GM19023 (cell line): Measurements from ENCODE around the gene NFKB1.

Experiments used
- ATAC-seq: cut with Tn5 transposase; IDR thresholded peaks from one replicate; pipeline ENCODE4 v1.9.1; 2021; ENCODE audit warnings: mild to moderate bottlenecking, moderate library complexity; ENCODE audit not compliant: unreplicated experiment

NFKB1 gene

DNA sequence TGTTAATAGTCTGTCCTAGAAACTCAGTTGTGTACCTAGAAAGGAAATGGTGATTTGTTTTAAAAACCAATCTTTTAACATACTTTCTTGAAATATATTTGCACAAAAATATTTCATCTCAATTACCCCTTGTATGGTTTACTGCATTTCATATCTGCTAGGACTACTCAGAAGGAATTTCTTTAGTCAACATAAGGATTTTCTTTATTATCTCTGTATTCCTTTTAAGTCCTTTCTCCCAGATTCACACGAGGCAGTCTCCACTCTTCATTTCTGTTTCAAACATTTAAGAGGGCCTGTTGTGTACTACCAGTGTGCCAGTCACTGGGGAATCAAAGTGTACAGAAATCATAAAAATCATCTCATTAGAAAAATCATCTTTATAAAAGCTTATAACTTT lies 28.8 kb downstream of the NFKB1 start:
- no peak for ATAC-seq

DNA sequence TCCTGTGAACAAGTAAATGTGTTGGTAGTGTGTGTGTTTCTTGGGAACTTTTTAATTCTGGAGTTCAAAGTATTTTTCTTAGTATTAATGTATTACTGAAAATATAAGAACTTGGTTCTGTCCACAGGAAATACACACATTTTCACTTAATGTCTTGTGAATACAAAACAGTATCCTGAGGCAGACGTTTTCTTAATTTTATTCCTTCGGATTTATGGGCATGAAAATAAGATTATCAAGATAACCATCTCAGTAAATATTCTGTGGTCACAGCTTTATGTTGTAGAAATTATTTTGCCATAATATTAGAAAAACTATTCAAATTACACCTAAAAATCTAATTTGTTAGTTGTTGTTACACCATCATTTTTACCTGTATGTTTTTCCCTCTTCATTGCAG lies 29.8 kb downstream of the NFKB1 start:
- ATAC-seq: no peak

DNA sequence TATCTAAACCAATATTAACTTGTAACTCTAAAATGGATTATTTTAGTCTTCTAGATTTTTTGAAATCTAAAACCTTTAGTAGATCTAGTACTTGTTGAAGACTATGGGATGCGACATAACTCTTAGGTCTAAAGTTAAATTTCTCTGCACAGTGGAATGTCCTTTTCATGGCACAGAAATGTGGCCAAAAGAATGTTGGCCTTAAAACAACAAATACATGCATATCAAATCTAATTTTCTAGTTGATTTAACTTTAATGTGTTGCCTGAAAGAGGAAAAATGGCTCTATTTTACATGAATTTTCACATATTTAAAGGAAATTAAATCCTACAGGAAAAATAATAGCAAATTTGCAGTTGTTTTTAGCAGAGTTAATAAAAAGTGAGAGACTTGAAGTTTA lies 30.3 kb downstream of the NFKB1 start:
- no peak for ATAC-seq

DNA sequence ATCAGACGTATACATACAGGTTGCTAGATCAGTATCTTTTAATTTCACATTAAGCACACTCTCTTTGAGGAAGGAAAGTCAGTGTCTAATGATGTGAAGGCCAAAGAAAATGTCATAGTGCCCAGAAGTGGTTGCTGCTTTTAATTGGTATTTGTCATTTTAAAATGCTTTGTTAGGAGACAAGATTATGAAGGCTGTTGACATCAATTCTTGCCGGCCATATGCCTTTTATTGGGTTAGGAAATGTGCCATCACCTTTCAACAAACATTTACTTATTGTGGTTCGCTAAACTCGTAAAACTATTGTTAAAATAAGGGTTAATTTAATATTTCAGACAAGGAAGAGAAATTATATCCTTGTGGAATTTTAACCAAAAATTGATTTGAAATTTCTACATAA lies 32.2 kb downstream of the NFKB1 start:
- no peak for ATAC-seq

DNA sequence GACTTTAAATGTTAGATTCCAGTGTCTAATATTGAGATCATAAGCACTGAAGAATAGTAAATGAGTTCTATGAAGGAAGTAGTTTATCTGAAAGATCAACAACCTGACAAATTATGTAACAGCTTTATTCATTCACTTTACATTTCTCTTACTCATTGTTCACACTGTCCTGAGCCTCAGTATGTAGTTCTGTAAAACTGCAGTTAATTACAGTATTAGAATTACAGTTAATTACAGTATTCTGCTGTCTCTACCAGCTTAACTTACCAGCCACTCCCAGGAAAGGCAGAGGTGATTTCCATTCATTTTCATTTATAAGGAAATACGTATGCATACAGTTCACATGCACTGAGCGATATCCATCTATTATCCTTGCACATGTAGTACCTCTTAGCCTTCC lies 32.7 kb downstream of the NFKB1 start:
- ATAC-seq: no peak

DNA sequence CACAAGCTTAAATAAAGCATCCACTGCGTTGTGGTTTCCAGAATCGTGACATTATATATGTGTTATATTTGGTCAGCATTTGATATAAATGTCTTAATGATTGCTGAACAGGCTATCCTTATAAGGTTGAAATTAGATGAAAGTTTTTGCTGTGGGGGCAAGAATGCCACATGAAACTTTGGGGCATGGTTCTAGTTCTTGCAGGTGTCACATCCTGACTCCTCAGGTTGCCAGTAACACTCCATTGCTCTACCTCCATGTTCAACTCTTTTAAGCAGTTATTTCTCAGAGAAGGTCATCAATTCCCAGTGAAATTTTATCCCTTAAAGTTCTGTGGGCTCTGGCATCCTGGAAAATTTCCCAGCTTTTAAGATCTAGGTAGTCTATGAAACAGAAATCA lies 33.7 kb downstream of the NFKB1 start:
- no peak for ATAC-seq

DNA sequence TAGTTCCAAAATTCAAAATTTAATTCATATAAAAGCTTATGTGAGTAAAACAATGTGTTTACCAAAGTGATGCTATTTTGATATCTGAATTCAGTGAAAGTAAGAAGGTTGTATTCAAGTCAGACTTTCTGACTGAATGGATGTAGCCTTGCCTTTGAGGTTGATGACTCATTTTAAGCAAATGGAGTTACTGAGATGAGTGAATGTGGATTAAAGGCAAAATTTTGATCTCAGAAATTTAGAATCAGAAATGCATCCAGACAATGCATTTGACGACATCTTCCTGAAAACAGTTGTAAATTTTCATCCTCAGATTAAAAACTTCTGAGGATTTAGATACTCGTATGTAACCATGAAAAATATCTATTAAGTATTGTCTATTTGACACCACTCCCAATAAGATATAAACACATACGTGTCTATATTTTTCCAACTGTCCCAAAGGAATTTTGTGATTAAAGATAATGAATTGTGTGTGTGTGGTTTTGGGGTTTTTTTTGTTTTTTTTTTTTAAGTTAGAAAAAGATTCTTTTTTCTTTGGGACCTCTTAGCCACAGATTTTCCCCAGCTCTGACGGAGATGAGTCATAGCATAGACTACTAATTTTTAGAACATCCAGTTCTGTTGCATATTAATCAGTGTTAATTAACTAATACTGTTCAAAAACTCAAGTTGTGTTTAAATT lies 34.4 kb downstream of the NFKB1 start:
- ATAC-seq: peak; percentile 60

GRCh38 chr4:102536768-102537167 lies 35.6 kb downstream of the NFKB1 start:
- ATAC-seq: no peak

GRCh38 chr4:102537269-102537668 lies 36.1 kb downstream of the NFKB1 start:
- ATAC-seq: no peak

DNA sequence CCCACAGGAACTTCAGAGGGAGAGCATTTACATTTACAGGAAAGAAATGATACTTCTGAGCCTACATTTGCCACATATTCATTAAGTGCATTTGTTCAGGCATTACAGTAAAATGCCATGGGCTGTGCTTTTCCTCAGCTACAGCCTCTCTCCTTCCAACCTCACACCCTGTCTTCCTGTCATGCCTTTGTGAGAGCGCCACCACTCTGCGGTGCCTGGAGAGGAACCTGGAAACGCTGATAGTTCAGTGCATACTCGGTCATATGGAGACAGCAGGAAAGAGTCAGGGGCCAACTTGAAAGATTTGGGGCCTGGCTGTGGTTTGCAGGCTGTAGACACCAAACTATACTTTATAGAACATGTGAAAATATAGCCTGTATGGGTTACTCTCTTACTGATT lies 40.5 kb downstream of the NFKB1 start:
- ATAC-seq: no peak

GRCh38 chr4:102543030-102543928 lies 42.1 kb downstream of the NFKB1 start:
- ATAC-seq: peak; percentile 81

DNA sequence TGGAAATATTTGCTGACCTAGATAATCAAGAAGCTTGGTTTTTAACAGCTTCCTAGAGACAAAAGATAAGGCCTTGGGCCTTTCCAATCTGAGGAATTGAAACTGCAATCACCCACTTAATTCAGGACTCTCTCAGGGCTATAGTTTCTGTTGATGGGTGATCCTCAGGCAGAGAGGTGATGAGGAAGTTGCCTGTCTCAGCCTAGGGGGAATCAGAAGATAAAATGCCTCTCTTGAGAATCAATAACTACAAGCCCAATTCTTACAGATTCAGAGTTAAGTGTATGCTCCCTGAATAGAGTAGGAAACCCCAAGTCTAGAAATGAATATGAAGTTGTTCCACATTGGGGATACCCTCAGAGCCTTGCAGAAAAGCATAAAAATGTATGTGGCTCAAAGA lies 45.5 kb downstream of the NFKB1 start:
- ATAC-seq: peak; percentile 41

DNA sequence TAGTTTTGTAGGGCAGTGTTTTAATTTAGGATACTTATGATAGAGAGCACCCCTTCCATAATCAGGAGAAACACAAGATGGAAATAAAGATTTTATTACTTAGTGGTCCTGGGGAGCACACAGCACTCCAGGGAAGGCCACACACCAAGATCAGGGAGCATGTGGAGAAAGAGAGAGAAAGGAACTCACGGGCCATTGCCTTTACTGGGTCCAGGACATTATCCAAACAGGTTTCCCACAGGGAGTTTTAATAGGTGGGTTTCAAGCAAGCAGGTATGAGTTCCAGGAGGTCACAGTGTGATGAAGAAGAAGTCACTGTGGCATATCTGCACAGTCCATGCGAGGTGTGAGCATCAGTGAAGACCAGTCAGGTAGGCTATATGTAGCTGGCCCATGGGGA lies 46.8 kb downstream of the NFKB1 start:
- no peak for ATAC-seq

- ATAC-seq: no peak
Observed at GRCh38 chr4:102551958-102552565, 50.9 kb downstream of the NFKB1 start.

DNA sequence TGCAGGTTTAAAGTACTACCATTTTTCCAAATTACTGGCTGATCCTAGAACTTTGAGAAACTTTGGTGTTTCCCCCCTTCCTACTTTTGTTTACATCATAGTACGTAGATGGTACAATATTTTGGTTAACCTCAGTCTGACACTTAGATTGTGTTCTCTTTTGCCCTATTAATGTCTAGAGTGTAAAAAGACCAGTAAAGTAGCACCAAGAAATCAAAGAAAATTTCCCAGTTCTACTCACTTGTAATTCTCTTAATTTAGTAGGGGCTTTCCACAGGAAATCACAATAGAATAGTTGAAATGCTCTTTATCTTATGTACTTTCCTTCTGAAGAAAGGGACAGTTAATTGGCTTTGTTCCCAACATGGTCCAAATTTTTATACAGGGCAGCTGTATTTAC lies 51.6 kb downstream of the NFKB1 start:
- ATAC-seq: no peak

GRCh38 chr4:102553982-102554381 lies 52.8 kb downstream of the NFKB1 start:
- no peak for ATAC-seq

DNA sequence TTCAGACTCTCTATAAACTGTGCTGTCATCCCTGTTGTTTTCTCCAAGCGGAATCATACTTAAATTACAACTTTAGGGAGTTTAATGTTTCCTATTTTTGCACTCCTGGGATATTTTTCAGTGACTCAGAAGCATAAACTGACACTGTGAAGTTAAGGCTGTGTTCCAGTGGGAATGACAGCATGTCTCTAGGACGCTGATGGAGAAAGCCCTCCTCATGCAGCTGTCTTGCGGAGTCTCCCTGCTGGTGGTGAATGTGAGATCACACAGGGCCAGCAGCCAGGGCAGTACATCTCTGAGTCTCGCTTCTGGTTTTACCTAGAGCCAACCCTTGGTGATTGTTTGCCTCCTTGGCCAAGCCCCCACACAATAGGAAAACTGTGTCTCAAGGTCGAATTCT lies 53.3 kb downstream of the NFKB1 start:
- ATAC-seq: no peak

- ATAC-seq: no peak
Observed at GRCh38 chr4:102554992-102555391, 53.8 kb downstream of the NFKB1 start.

- ATAC-seq: no peak
Observed at GRCh38 chr4:102557636-102558035, 56.5 kb downstream of the NFKB1 start.

DNA sequence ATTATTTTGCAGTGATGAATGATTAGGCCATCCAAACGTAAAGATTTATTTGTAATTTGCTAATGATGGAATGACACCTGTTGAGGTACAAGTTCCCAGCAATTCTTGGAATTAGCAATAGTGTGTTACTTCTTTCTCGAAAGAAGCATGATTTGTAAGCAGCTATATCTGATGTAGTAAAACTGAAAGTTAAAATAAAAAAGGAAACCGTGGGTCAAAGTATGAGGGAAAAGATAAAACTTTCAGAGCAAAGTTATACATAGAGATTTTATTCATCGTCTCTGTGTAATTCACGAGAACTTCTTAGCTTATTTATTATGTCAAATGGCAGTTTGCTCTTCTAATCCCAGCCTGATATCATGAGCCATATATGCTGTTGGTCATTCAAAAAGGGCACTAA lies 59.0 kb downstream of the NFKB1 start:
- no peak for ATAC-seq

DNA sequence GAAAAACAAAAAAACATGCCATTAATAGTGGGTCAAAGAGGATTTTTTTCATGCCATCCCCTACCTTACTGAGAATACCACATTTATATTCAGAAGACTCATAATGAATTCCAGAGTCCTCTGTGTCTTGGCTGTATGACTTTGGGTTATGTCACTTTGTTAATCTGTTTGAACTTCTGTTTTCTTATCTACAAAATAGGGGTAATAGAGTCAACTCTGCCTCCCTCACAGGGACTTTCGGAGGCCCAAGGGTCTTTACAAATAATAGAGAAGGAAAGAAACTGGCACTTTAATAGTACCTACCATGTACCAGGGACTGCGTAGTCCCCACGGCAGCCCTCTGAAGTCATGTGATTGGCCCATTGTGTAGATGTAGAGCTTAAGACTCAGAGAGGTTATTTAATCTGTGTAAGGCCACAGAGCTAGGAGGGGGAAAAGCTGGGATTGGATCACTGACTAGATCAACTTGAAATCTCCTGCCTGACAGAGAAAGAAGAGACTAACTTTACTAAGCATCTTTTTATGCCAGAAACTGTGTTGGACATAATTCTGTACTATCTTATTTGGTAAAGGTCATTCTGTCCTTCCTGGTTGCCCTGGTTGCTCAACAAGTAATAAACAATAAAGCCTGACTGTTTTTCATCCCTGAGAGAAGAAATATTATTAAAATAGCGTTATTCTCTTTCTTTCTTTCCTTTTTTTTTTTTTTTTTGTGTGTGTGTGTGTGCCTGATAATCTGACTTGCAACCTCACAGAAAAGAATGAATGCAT lies 59.6 kb downstream of the NFKB1 start:
- ATAC-seq: no peak
